Left ventricle myocardium inferior (tissue), 1 donor: ENCODE data around the gene AIFM3. TPM values are rescaled to one million over a fixed set of nuclear protein-coding genes. Genes with fewer than 3 reads are reported as not detected.

Experiments used
- DNase-seq: peaks from one replicate; pipeline ENCODE4 v3.0.0-alpha.2; 2020
- H3K27ac ChIP-seq: fragments of 200-600 bp; replicated peaks from 2 replicates; pipeline ENCODE4 v1.8.0; 2021
- H3K27me3 ChIP-seq: fragments of 200-600 bp; 2 replicates; pipeline ENCODE4 v1.8.0; 2021; ENCODE audit warnings: low read depth
- H3K36me3 ChIP-seq: fragments of 200-600 bp; 2 replicates; pipeline ENCODE4 v1.8.0; 2021
- H3K4me1 ChIP-seq: fragments of 200-600 bp; 2 replicates; pipeline ENCODE4 v1.8.0; 2021
- H3K4me3 ChIP-seq: fragments of 200-600 bp; 2 replicates; pipeline ENCODE4 v1.8.0; 2021; ENCODE audit warnings: mild to moderate bottlenecking, moderate library complexity
- H3K9me3 ChIP-seq: fragments of 200-600 bp; replicated peaks from 2 replicates; pipeline ENCODE4 v1.8.0; 2021
- CTCF ChIP-seq: fragments of 200-600 bp; IDR thresholded peaks from 2 replicates; pipeline ENCODE4 v1.8.0; 2021; ENCODE audit warnings: antibody characterized with exemption, mild to moderate bottlenecking, borderline replicate concordance
- intact Hi-C: fragments of 100-400 bp; cut with micrococcal nuclease; formaldehyde crosslinking; loops from one replicate; pipeline ENCODE4 v1.11.0; 2022
- total RNA-seq: library from RNA; stranded (reverse); fragmentation: NEBNext Ultra II Directional; extraction: Animal tissue kit (Norgen Biotek cat#: 25700); gene quantifications from one replicate; pipeline ENCODE4 v1.2.1, GENCODE V29; 2021
- donor health status: DM: no; HTN: yes; CAD: no; lungs with severe emphysema.

The AIFM3 gene
- total RNA-seq, 1 donor from 2014 or later, result 0.47 TPM

GRCh38 chr22:21029486-21030025 lies 62.5 kb downstream of the AIFM3 start:
- no peaks in the 10 kb centered on the region for H3K36me3 ChIP-seq

GRCh38 chr22:21030032-21030431 lies 63.0 kb downstream of the AIFM3 start:
- peaks cover 56% of the 10 kb centered on the region for H3K27me3 ChIP-seq
- intact Hi-C loops, result no loop called here

More at GRCh38 chr22:21029486-21030025, 62.5 kb downstream of the AIFM3 start:
- H3K27me3 ChIP-seq, result peaks cover 56% of the 10 kb centered on the region
- intact Hi-C loops, result no loop called here
- no peaks in the 10 kb centered on the region for H3K9me3 ChIP-seq
- no peak for TF ChIP-seq CTCF
- no peak overlapping the region for H3K4me3 ChIP-seq
- no peak for DNase-seq
- no peak overlapping the region for H3K27ac ChIP-seq
- peaks cover 18% of the 10 kb centered on the region for H3K4me1 ChIP-seq

More at GRCh38 chr22:21030032-21030431, 63.0 kb downstream of the AIFM3 start:
- Histone ChIP-seq H3K36me3 (no peaks in the 10 kb centered on the region), H3K4me3 (no peak overlapping the region), H3K9me3 (no peaks in the 10 kb centered on the region), H3K4me1 (peaks cover 18% of the 10 kb centered on the region), H3K27ac (no peak overlapping the region)
- no peak for TF ChIP-seq CTCF
- no peak for DNase-seq

Other genes with a start within 250 kb of the AIFM3 start
- gene SERPIND1, start 193.1 kb upstream of the AIFM3 start, total RNA-seq, result 0.16 TPM
- gene PI4KA, start 108.4 kb upstream of the AIFM3 start, total RNA-seq, result 40.5 TPM
- gene SNAP29, start 108.2 kb upstream of the AIFM3 start, total RNA-seq, result 25.8 TPM
- gene CRKL, start 49.8 kb upstream of the AIFM3 start, total RNA-seq, result 52.6 TPM
- gene LZTR1, start 15.0 kb downstream of the AIFM3 start, total RNA-seq, result 18.1 TPM
- gene THAP7, start 34.9 kb downstream of the AIFM3 start, total RNA-seq, result 17.8 TPM
- 3.5 TPM for gene P2RX6, start 47.9 kb downstream of the AIFM3 start, total RNA-seq
- 0.25 TPM for gene SLC7A4, start 65.3 kb downstream of the AIFM3 start, total RNA-seq
- not detected for gene LRRC74B, start 78.7 kb downstream of the AIFM3 start, total RNA-seq